C4-2B (cell line): ENCODE results near the gene UGT1A3.

Source experiments
- H3K27ac ChIP-seq: fragments of 450-650 bp; 2 replicates; pipeline ENCODE4 v1.5.1; 2017
- CTCF ChIP-seq: fragments of 450-650 bp; conservative IDR thresholded peaks from 2 replicates; pipeline ENCODE4 v1.5.1; 2017; ENCODE audit warnings: mild to moderate bottlenecking
- ZFX ChIP-seq: fragments of 450-650 bp; IDR thresholded peaks from 2 replicates; pipeline ENCODE4 v1.6.1; 2017

The UGT1A3 gene

GRCh38 chr2:233815861-233816260 lies 87.0 kb downstream of the UGT1A3 start:
- TF ChIP-seq ZFX (no peak), CTCF (no peak)
- no peak overlapping the region for H3K27ac ChIP-seq

DNA sequence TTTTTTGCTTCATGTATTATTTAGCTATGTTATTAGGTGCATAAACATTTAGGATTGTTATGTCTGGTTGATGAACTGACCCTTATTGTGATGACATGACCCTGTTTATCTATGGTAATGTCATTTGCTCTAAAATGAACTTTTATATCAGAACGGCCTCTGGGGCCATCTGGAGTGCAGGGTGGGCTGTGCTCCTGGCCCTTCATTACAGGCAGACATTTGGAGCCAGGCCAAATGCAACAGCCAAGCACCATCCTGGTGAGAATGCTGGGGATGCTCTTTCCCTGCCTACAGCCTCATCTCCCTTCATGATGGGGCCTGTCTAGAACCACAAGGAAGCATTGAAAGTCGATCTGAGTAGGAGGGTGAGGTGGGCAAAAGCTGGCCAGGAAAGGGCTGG lies 87.5 kb downstream of the UGT1A3 start:
- no peak for TF ChIP-seq CTCF
- no peak for TF ChIP-seq ZFX

DNA sequence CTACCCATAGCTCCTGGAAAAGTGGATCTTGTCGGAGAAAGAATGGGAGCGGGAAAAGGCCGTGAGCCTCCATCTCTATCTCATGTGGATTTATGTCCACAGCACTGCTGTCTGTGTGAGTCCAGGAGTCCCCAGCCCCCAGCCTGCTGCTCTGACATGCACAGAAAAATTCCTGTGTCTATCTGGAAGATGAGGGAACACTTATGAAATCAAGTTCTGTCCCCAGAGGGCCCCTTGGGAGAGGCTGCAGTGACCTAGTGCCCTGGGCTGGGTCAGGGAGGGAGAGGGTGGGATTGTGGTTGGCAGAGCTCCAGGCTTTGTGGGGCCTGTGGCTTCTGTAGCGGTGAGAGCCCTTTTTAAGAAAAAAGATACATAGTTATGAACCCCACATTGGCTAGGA lies 87.9 kb downstream of the UGT1A3 start:
- no peak for TF ChIP-seq CTCF
- no peak overlapping the region for H3K27ac ChIP-seq

More for the DNA sequence above, 87.5 kb downstream of the UGT1A3 start:
- no peak overlapping the region for H3K27ac ChIP-seq

GRCh38 chr2:233817361-233817911 lies 88.6 kb downstream of the UGT1A3 start:
- no peak overlapping the region for H3K27ac ChIP-seq

DNA sequence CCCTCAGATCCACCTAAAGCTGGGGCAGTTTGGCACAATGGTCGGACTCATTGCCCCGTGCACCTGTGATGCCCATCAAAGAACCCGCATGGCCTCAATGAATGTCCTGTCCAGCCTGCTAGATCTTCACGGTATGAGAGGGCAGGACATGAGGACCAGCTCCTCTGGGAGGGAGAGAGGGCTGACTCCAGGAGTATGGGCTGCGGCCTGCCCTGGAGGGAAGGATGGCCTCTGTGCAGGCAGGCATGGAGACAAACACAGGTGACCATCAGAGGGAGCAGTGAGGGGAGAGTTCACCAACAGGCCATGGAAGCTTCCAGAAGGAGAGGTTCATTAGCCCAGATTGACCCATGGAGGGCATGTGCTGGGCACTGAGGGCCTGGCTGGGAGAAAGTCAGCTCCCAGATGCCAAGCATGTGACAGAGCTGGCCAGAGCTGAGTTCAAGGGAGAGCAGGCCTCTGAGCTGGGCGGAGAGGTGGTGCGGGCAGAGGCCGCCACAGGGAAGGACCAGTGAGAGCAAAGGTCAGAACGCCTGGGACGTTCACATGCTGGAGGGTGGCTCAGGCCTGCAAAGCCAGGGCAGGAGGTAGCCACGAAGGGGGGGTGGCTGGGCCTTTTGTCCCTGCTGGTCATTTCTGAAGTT lies 89.3 kb downstream of the UGT1A3 start:
- H3K27ac ChIP-seq, result no peak overlapping the region
- TF ChIP-seq ZFX (no peak), CTCF (no peak)

More at GRCh38 chr2:233817361-233817911, 88.6 kb downstream of the UGT1A3 start:
- TF ChIP-seq CTCF (no peak), ZFX (no peak)

DNA sequence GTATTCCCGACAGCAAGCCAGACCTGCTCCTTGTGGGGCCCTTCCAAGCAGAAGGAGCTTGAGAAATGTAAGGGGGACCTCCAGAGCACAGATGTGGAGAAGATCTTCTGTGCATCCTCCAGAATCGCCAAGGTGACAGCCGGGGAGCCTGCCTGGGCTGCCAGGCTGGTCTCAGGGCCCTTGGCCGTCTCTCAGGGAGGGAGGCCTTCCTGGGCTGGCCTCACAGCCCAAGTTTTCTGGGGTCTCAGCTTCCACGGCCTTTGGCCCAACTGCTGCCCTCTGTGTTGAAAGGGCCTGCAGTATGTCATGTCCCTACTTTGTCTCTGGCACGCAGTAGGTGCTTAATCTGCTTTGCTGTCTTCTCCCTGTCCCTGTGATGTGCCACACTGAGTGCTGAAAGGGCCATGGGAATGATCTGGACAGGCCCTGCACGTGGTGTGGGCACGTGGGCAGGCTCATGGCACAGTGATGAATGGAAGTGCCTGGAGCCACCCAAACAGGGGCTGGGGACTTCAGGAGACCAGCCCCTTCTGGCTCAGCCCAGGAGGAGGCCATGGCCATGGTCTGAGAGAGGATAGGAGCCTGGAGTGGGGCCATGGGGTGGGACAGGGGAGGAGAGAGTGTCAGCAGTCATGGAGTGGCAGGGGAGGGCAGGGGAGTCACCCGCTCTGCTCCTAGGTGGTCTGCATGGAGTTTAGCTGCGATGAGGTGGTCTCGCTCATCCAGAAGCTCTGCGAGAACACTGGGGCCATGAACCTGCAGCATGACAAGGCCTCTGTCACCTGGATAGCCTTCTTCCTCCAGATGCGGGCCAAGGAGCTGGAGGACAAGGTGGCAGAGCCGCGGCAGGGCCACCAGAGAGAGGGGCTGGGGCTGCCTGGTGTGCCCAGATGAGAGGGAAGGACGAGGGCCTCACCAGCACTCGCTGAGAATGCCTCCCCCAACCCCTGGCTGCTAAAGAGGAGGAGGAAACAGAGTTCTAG lies 90.1 kb downstream of the UGT1A3 start:
- TF ChIP-seq ZFX (no peak), CTCF (no peak)
- H3K27ac ChIP-seq, result no peak overlapping the region
